KMS-11 (cell line): ENCODE measurements around the gene PLPP3.

Source experiments
- H2AFZ ChIP-seq: fragments of 200-600 bp; sonication (generic); 2 replicates; pipeline ENCODE4 v1.6.1; 2016; ENCODE audit warnings: antibody characterized with exemption, mixed run types, low read depth
- H3K27ac ChIP-seq: fragments of 200-600 bp; sonication (generic); 2 replicates; pipeline ENCODE4 v1.6.1; 2016; ENCODE audit warnings: mild to moderate bottlenecking, mixed run types
- H3K27me3 ChIP-seq: fragments of 200-600 bp; sonication (generic); 2 replicates; pipeline ENCODE4 v1.6.1; 2017; ENCODE audit warnings: mild to moderate bottlenecking, low read depth, mixed run types, moderate library complexity; ENCODE audit not compliant: insufficient read depth
- H3K36me3 ChIP-seq: fragments of 200-600 bp; sonication (generic); 2 replicates; pipeline ENCODE4 v1.6.1; 2017; ENCODE audit warnings: mild to moderate bottlenecking, mixed run types; ENCODE audit not compliant: insufficient read depth
- H3K4me1 ChIP-seq: fragments of 200-600 bp; sonication (generic); 2 replicates; pipeline ENCODE4 v1.6.1; 2016; ENCODE audit warnings: mild to moderate bottlenecking, low read depth, mixed run types; ENCODE audit not compliant: poor library complexity, severe bottlenecking
- H3K4me2 ChIP-seq: fragments of 200-600 bp; sonication (generic); 2 replicates; pipeline ENCODE4 v1.7.0; 2016; ENCODE audit warnings: mild to moderate bottlenecking, mixed run types
- H3K4me3 ChIP-seq: fragments of 200-600 bp; sonication (generic); IDR thresholded peaks from 2 replicates; pipeline ENCODE4 v1.6.1; 2017; ENCODE audit warnings: low read depth, low read length, mixed read lengths; ENCODE audit not compliant: insufficient read depth
- H3K79me2 ChIP-seq: fragments of 200-600 bp; sonication (generic); 2 replicates; pipeline ENCODE4 v1.6.1; 2016; ENCODE audit warnings: low read depth, mixed run types; ENCODE audit not compliant: insufficient read depth
- H3K9ac ChIP-seq: fragments of 200-600 bp; sonication (generic); 2 replicates; pipeline ENCODE4 v1.6.1; 2016; ENCODE audit warnings: mild to moderate bottlenecking, mixed run types
- H4K20me1 ChIP-seq: fragments of 200-600 bp; sonication (generic); 2 replicates; pipeline ENCODE4 v1.6.1; 2016; ENCODE audit warnings: mild to moderate bottlenecking, mixed run types; ENCODE audit not compliant: insufficient read depth
- TF ChIP-seq, protein P1 (sequence below): fragments of 200-600 bp; sonication (generic); conservative IDR thresholded peaks from 2 replicates; pipeline ENCODE4 v1.6.1; 2017; ENCODE audit warnings: low read depth, mild to moderate bottlenecking, antibody characterized with exemption, low read length, moderate library complexity, mixed read lengths

The PLPP3 gene

DNA sequence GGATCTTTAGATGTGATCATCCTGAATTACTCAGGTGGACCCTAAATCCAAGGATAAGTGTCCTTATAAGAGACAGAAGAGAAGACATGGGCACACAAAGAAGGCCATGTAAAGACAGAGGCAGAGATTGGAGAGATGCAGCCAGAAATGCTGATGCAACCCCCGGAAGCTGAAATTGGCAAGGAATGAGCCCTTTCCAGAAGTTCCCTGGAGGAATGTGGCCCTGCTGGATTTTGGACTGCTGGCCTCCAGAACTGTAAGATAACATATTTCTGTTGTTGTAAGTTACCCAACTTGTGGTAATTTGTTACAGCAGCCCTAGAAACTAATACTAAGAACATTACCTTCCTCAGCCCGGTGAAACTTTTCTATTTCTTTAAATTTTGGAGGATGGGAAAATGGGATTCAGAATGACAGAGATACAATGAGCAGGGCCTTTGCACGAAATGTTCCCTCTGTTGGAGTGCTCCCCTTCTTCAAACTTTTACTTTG, 11.2 kb upstream of the PLPP3 start:
- Histone ChIP-seq H3K27ac (no peak overlapping the region), H3K36me3 (no peaks in the 10 kb centered on the region), H3K79me2 (no peaks in the 10 kb centered on the region), H3K4me3 (no peak overlapping the region), H4K20me1 (no peaks in the 10 kb centered on the region), H3K9ac (no peak overlapping the region), H2AFZ (no peak overlapping the region), H3K4me1 (no peaks in the 10 kb centered on the region), H3K27me3 (no peaks in the 10 kb centered on the region), H3K4me2 (no peak overlapping the region)
- TF ChIP-seq, protein P1, sequence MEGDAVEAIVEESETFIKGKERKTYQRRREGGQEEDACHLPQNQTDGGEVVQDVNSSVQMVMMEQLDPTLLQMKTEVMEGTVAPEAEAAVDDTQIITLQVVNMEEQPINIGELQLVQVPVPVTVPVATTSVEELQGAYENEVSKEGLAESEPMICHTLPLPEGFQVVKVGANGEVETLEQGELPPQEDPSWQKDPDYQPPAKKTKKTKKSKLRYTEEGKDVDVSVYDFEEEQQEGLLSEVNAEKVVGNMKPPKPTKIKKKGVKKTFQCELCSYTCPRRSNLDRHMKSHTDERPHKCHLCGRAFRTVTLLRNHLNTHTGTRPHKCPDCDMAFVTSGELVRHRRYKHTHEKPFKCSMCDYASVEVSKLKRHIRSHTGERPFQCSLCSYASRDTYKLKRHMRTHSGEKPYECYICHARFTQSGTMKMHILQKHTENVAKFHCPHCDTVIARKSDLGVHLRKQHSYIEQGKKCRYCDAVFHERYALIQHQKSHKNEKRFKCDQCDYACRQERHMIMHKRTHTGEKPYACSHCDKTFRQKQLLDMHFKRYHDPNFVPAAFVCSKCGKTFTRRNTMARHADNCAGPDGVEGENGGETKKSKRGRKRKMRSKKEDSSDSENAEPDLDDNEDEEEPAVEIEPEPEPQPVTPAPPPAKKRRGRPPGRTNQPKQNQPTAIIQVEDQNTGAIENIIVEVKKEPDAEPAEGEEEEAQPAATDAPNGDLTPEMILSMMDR, result no peak

- Histone ChIP-seq H3K4me1 (no peaks in the 10 kb centered on the region), H4K20me1 (no peaks in the 10 kb centered on the region), H3K9ac (no peak overlapping the region), H3K27me3 (no peaks in the 10 kb centered on the region), H3K4me3 (no peak overlapping the region), H3K79me2 (no peaks in the 10 kb centered on the region), H3K36me3 (no peaks in the 10 kb centered on the region), H2AFZ (no peak overlapping the region), H3K27ac (no peak overlapping the region), H3K4me2 (no peak overlapping the region)
- TF ChIP-seq, protein P1, result no peak
Observed at GRCh38 chr1:56589369-56589768, 10.0 kb upstream of the PLPP3 start.

- Histone ChIP-seq H3K4me1 (no peaks in the 10 kb centered on the region), H3K9ac (no peak overlapping the region), H2AFZ (no peak overlapping the region), H4K20me1 (no peaks in the 10 kb centered on the region), H3K36me3 (no peaks in the 10 kb centered on the region), H3K79me2 (no peaks in the 10 kb centered on the region), H3K27me3 (no peaks in the 10 kb centered on the region), H3K4me2 (no peak overlapping the region), H3K4me3 (no peak overlapping the region), H3K27ac (no peak overlapping the region)
- TF ChIP-seq, protein P1, result no peak
Observed at GRCh38 chr1:56586502-56586901, 7.1 kb upstream of the PLPP3 start.

DNA sequence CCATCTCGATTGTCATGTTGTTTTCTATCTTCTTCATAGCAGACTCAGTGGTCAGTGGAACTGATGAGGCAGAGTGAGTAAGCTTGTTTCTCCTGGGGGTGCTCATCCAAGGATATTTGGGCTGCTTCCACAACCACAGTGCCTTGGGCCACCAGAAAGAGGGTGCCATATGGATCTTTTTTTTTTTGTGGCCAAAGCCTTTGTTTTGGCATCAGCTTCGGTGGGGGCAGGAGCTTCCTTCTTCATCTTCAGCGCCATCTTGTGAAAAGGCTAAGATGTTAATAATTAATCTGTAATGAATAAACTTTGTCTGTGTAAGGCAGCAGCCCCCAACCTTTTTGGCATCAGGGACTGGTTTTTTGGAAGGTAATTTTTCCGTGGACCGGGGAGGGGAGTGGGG, 6.6 kb upstream of the PLPP3 start:
- no peak overlapping the region for H3K4me3 ChIP-seq
- no peak overlapping the region for H3K9ac ChIP-seq
- no peaks in the 10 kb centered on the region for H3K27me3 ChIP-seq
- no peaks in the 10 kb centered on the region for H3K4me1 ChIP-seq
- H4K20me1 ChIP-seq, result no peaks in the 10 kb centered on the region
- no peak overlapping the region for H3K27ac ChIP-seq
- no peak overlapping the region for H3K4me2 ChIP-seq
- no peaks in the 10 kb centered on the region for H3K36me3 ChIP-seq
- H3K79me2 ChIP-seq, result no peaks in the 10 kb centered on the region
- TF ChIP-seq, protein P1, result no peak
- H2AFZ ChIP-seq, result no peak overlapping the region
